ENCODE measurements around the gene PRRG2. TPM values are rescaled to one million over a fixed set of nuclear protein-coding genes. Genes with fewer than 3 reads are reported as not detected.

Gene PRRG2
- total RNA-seq, 1 experiment from 2014 or later: 0.64 TPM

DNA sequence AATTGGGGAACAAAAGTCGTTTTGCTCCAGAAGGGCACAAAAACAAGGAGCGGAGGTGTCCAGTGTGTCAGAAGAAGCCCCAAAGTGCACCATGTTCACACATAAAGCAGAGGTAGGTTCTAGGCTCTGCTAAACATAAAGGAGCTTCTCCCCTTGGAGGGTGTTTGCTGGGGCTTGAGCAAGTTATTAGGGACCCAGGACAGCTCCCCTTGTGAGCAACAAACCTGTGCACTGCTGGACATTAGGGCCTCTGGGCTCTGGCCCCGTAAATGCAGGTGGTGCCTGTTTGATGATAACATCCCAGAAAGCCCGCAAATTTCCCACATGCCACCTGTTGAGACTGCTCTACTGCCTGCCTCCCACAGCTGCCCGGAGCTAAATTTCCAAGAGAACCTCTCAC lies 42.5 kb upstream of the PRRG2 start:
- Histone ChIP-seq H3K27ac (ENCODE audit: low read length) (no peak overlapping the region), H3K27me3 (ENCODE audit: control insufficient read depth, insufficient read depth, low read length) (no peaks in the 10 kb centered on the region), H3K4me1 (ENCODE audit: control insufficient read depth, insufficient read depth, low read length) (no peaks in the 10 kb centered on the region), H3K36me3 (ENCODE audit: control insufficient read depth, insufficient read depth, low read length) (no peaks in the 10 kb centered on the region), H3K9me3 (ENCODE audit: control insufficient read depth, insufficient read depth, low read depth, low read length) (no peaks in the 10 kb centered on the region), H3K4me3 (ENCODE audit: low read depth in 2 of 2, low read length in 2 of 2) (no peak overlapping the region)
- no TSS peak for BruUV-seq (replicated peaks)
- CTCF ChIA-PET: no interaction called here
- POLR2A ChIA-PET: no interaction called here
- no peak for TF ChIP-seq POLR2AphosphoS5 (IDR thresholded peaks at IDR 0.05; ENCODE audit: low read depth, low read length)
- TF ChIP-seq, protein P1, sequence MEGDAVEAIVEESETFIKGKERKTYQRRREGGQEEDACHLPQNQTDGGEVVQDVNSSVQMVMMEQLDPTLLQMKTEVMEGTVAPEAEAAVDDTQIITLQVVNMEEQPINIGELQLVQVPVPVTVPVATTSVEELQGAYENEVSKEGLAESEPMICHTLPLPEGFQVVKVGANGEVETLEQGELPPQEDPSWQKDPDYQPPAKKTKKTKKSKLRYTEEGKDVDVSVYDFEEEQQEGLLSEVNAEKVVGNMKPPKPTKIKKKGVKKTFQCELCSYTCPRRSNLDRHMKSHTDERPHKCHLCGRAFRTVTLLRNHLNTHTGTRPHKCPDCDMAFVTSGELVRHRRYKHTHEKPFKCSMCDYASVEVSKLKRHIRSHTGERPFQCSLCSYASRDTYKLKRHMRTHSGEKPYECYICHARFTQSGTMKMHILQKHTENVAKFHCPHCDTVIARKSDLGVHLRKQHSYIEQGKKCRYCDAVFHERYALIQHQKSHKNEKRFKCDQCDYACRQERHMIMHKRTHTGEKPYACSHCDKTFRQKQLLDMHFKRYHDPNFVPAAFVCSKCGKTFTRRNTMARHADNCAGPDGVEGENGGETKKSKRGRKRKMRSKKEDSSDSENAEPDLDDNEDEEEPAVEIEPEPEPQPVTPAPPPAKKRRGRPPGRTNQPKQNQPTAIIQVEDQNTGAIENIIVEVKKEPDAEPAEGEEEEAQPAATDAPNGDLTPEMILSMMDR (IDR thresholded peaks at IDR 0.05): no peak
- no peak for TF ChIP-seq SIN3A (IDR thresholded peaks at IDR 0.05; ENCODE audit: borderline replicate concordance, insufficient read depth, low read depth, low read length)
- TF ChIP-seq, protein P2, sequence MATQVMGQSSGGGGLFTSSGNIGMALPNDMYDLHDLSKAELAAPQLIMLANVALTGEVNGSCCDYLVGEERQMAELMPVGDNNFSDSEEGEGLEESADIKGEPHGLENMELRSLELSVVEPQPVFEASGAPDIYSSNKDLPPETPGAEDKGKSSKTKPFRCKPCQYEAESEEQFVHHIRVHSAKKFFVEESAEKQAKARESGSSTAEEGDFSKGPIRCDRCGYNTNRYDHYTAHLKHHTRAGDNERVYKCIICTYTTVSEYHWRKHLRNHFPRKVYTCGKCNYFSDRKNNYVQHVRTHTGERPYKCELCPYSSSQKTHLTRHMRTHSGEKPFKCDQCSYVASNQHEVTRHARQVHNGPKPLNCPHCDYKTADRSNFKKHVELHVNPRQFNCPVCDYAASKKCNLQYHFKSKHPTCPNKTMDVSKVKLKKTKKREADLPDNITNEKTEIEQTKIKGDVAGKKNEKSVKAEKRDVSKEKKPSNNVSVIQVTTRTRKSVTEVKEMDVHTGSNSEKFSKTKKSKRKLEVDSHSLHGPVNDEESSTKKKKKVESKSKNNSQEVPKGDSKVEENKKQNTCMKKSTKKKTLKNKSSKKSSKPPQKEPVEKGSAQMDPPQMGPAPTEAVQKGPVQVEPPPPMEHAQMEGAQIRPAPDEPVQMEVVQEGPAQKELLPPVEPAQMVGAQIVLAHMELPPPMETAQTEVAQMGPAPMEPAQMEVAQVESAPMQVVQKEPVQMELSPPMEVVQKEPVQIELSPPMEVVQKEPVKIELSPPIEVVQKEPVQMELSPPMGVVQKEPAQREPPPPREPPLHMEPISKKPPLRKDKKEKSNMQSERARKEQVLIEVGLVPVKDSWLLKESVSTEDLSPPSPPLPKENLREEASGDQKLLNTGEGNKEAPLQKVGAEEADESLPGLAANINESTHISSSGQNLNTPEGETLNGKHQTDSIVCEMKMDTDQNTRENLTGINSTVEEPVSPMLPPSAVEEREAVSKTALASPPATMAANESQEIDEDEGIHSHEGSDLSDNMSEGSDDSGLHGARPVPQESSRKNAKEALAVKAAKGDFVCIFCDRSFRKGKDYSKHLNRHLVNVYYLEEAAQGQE (IDR thresholded peaks at IDR 0.05; ENCODE audit: insufficient read depth in 1 of 2, low read depth in 2 of 2, low read length in 1 of 2): no peak
- no peak for TF ChIP-seq TCF7L2 (IDR thresholded peaks at IDR 0.05; ENCODE audit: low read depth, low read length)
- no peak for ATAC-seq
- no peak for DNase-seq (ENCODE audit: low read depth, low spot score)
- intact Hi-C loops (cut with micrococcal nuclease; ENCODE audit: unreplicated experiment) (no loop called here), in situ Hi-C loops (cut with HindIII; ENCODE audit: low pct_unique_long_range_greater_than_20kb, low sequenced_read_pairs) (no loop called here)

DNA sequence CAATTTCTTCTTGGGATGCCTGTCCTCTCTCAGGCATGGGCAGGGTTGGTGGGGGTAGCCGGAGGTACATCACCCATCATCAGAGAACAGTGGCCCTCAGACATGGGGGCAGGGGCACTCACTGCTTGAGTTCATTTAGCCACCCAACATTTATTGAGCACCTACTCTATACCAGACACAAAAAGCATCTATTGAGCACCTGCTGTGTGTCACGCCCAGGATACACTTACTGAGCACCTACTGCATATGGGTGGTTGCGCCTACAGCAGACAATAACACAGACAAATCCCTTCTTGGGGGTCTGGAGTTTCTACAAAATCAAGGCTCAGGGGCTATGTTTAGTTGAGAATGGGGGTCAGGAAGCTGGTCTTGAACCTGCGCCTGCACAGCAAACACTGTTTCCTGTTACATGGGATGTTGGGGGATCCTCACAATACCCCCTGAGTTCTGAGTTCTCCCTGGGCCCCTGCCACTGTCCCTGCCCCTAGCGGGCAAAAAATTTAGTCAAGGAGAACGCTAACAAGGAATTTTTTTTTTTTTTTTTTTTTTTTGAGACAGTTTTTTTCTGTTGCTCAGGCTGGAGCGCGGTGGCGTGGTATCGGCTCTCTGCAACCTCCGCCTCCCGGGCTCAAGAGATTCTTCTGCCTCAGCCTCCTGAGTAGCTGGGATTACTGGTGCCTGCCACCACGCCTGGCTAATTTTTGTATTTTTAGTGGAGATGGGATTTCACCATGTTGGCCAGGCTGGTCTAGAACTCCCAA lies 41.7 kb upstream of the PRRG2 start:
- Histone ChIP-seq H3K27ac (ENCODE audit: low read length) (no peak overlapping the region), H3K27me3 (ENCODE audit: control insufficient read depth, insufficient read depth, low read length) (no peaks in the 10 kb centered on the region), H3K4me1 (ENCODE audit: control insufficient read depth, insufficient read depth, low read length) (no peaks in the 10 kb centered on the region), H3K9me3 (ENCODE audit: control insufficient read depth, insufficient read depth, low read depth, low read length) (no peaks in the 10 kb centered on the region), H3K4me3 (ENCODE audit: low read depth in 2 of 2, low read length in 2 of 2) (no peak overlapping the region), H3K36me3 (ENCODE audit: control insufficient read depth, insufficient read depth, low read length) (no peaks in the 10 kb centered on the region)
- no TSS peak for BruUV-seq (replicated peaks)
- TF ChIP-seq SIN3A (IDR thresholded peaks at IDR 0.05; ENCODE audit: borderline replicate concordance, insufficient read depth, low read depth, low read length) (no peak), TCF7L2 (IDR thresholded peaks at IDR 0.05; ENCODE audit: low read depth, low read length) (no peak), POLR2AphosphoS5 (IDR thresholded peaks at IDR 0.05; ENCODE audit: low read depth, low read length) (no peak)
- TF ChIP-seq, protein P2 (IDR thresholded peaks at IDR 0.05; ENCODE audit: insufficient read depth in 1 of 2, low read depth in 2 of 2, low read length in 1 of 2): no peak
- TF ChIP-seq, protein P1 (IDR thresholded peaks at IDR 0.05): no peak
- DNase-seq (ENCODE audit: low read depth, low spot score): no peak
- intact Hi-C loops (cut with micrococcal nuclease; ENCODE audit: unreplicated experiment) (no loop called here), in situ Hi-C loops (cut with HindIII; ENCODE audit: low pct_unique_long_range_greater_than_20kb, low sequenced_read_pairs) (no loop called here)
- ChIA-PET CTCF (no interaction called here), POLR2A (no interaction called here)
- ATAC-seq: no peak
